ENCODE measurements around the gene BEX4.

DNA sequence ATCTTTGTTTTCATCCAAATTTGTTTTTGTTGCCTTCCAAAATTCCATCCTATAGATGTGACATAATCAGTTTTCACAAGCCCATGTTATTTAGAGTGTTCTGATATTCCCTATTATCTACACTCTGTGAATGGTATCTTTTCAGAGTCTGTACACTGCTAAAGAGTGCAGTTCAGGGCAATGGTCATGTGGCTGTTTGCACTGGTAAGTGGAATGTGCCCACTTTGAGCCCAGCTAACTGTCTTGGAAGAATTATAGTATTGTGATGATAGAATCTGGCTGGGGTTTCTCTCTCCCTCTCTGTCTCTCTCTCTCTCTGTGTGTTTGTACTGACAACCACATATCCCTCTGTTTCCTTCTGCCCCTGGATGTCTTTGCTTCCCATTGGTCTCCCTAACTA, 37.4 kb upstream of the BEX4 start:
- TF ChIP-seq POLR2AphosphoS5 (IDR thresholded peaks at IDR 0.05; ENCODE audit: low read depth) (no peak), EZH2phosphoT487 (IDR thresholded peaks at IDR 0.05; ENCODE audit: unreplicated experiment) (no peak), EZH2 (IDR thresholded peaks at IDR 0.05; ENCODE audit: low read depth, unreplicated experiment) (no peak), NANOG (IDR thresholded peaks at IDR 0.05; ENCODE audit: borderline replicate concordance) (no peak), ZNF331 (CRISPR knock-in tag; IDR thresholded peaks at IDR 0.05; ENCODE audit: low read depth) (no peak)
- TF ChIP-seq, protein P1, sequence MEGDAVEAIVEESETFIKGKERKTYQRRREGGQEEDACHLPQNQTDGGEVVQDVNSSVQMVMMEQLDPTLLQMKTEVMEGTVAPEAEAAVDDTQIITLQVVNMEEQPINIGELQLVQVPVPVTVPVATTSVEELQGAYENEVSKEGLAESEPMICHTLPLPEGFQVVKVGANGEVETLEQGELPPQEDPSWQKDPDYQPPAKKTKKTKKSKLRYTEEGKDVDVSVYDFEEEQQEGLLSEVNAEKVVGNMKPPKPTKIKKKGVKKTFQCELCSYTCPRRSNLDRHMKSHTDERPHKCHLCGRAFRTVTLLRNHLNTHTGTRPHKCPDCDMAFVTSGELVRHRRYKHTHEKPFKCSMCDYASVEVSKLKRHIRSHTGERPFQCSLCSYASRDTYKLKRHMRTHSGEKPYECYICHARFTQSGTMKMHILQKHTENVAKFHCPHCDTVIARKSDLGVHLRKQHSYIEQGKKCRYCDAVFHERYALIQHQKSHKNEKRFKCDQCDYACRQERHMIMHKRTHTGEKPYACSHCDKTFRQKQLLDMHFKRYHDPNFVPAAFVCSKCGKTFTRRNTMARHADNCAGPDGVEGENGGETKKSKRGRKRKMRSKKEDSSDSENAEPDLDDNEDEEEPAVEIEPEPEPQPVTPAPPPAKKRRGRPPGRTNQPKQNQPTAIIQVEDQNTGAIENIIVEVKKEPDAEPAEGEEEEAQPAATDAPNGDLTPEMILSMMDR (conservative IDR thresholded peaks at IDR 0.05; ENCODE audit: low read depth in 2 of 2): no peak
- TF ChIP-seq, protein P2, sequence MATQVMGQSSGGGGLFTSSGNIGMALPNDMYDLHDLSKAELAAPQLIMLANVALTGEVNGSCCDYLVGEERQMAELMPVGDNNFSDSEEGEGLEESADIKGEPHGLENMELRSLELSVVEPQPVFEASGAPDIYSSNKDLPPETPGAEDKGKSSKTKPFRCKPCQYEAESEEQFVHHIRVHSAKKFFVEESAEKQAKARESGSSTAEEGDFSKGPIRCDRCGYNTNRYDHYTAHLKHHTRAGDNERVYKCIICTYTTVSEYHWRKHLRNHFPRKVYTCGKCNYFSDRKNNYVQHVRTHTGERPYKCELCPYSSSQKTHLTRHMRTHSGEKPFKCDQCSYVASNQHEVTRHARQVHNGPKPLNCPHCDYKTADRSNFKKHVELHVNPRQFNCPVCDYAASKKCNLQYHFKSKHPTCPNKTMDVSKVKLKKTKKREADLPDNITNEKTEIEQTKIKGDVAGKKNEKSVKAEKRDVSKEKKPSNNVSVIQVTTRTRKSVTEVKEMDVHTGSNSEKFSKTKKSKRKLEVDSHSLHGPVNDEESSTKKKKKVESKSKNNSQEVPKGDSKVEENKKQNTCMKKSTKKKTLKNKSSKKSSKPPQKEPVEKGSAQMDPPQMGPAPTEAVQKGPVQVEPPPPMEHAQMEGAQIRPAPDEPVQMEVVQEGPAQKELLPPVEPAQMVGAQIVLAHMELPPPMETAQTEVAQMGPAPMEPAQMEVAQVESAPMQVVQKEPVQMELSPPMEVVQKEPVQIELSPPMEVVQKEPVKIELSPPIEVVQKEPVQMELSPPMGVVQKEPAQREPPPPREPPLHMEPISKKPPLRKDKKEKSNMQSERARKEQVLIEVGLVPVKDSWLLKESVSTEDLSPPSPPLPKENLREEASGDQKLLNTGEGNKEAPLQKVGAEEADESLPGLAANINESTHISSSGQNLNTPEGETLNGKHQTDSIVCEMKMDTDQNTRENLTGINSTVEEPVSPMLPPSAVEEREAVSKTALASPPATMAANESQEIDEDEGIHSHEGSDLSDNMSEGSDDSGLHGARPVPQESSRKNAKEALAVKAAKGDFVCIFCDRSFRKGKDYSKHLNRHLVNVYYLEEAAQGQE (IDR thresholded peaks at IDR 0.05; ENCODE audit: unreplicated experiment): no peak

Measured in GM23338 (cell line).